ENCODE data around the gene SIRT2.
A peak's percentile ranks its signal among the peaks of the same experiment; 100 is the strongest.
"Not testable (repeated sequence)": the region's sequence is repeated elsewhere in the genome, so short reads cannot be mapped to it uniquely, and the experiment has no call there.

Gene SIRT2

GRCh38 chr19:38869160-38869835 is 30.1 kb downstream of the SIRT2 start:
- DNase-seq (ENCODE audit: low spot score) (no peak), FAIRE-seq (no peak)

- FAIRE-seq (no peak), DNase-seq (ENCODE audit: low spot score) (no peak)
Measured at GRCh38 chr19:38868551-38868950, 30.9 kb downstream of the SIRT2 start.

- FAIRE-seq (no peak), DNase-seq (ENCODE audit: low spot score) (no peak)
Measured at GRCh38 chr19:38867171-38867780, 32.1 kb downstream of the SIRT2 start.

GRCh38 chr19:38862321-38863059 is 36.9 kb downstream of the SIRT2 start:
- FAIRE-seq: no peak

GRCh38 chr19:38861368-38861767 is 38.0 kb downstream of the SIRT2 start:
- FAIRE-seq (no peak), DNase-seq (ENCODE audit: low spot score) (no peak)

More at GRCh38 chr19:38862321-38863059, 36.9 kb downstream of the SIRT2 start:
- DNase-seq (ENCODE audit: low spot score): no peak

- DNase-seq (ENCODE audit: low spot score); FAIRE-seq: not testable (repeated sequence)
Measured at GRCh38 chr19:38859631-38860204, 39.7 kb downstream of the SIRT2 start.

GRCh38 chr19:38856813-38857212 is 42.6 kb downstream of the SIRT2 start:
- no peak for FAIRE-seq
- no peak for DNase-seq (ENCODE audit: low spot score)

GRCh38 chr19:38855751-38856150 is 43.7 kb downstream of the SIRT2 start:
- not testable (repeated sequence) for FAIRE-seq; DNase-seq (ENCODE audit: low spot score)

- not testable (repeated sequence) for DNase-seq (ENCODE audit: low spot score); FAIRE-seq
Measured at GRCh38 chr19:38854961-38855360, 44.5 kb downstream of the SIRT2 start.

- FAIRE-seq (no peak), DNase-seq (ENCODE audit: low spot score) (no peak)
Measured at GRCh38 chr19:38853214-38853613, 46.2 kb downstream of the SIRT2 start.

- no peak for FAIRE-seq
- peak; percentile 35 for DNase-seq (ENCODE audit: low spot score)
Measured at GRCh38 chr19:38852231-38853044, 47.0 kb downstream of the SIRT2 start.

- DNase-seq (ENCODE audit: low spot score) (peak; percentile 92), FAIRE-seq (peak; percentile 46)
Measured at GRCh38 chr19:38851622-38852230, 47.7 kb downstream of the SIRT2 start.

- no peak for DNase-seq (ENCODE audit: low spot score)
- no peak for FAIRE-seq
Measured at GRCh38 chr19:38850976-38851621, 48.3 kb downstream of the SIRT2 start.

GRCh38 chr19:38850436-38850975 is 48.9 kb downstream of the SIRT2 start:
- FAIRE-seq: no peak
- DNase-seq (ENCODE audit: low spot score): peak; percentile 97

GRCh38 chr19:38849860-38850435 is 49.5 kb downstream of the SIRT2 start, which contains the start of gene HNRNPL:
Gene HNRNPL, minus strand, starts transcription at chr19:38849986. Its CDS starts 20 bp downstream, at chr19:38849966.
- FAIRE-seq: peak; percentile 81

GRCh38 chr19:38849147-38849859 is 50.1 kb downstream of the SIRT2 start:
- FAIRE-seq: no peak

More at GRCh38 chr19:38849860-38850435, 49.5 kb downstream of the SIRT2 start, which contains the start of gene HNRNPL:
- DNase-seq (ENCODE audit: low spot score): peak; percentile 95

GRCh38 chr19:38848299-38849146 is 50.9 kb downstream of the SIRT2 start:
- DNase-seq (ENCODE audit: low spot score) (no peak), FAIRE-seq (no peak)

More at GRCh38 chr19:38849147-38849859, 50.1 kb downstream of the SIRT2 start:
- DNase-seq (ENCODE audit: low spot score): peak; percentile 97

GRCh38 chr19:38846097-38846496 is 53.3 kb downstream of the SIRT2 start:
- DNase-seq (ENCODE audit: low spot score) (no peak), FAIRE-seq (no peak)

Measured in urothelium cell line (cell line).